SU-DHL-6 (cell line): ENCODE data around the gene CSNK1A1.

Experiments
- H2AFZ ChIP-seq: fragments of 200-600 bp; sonication (generic); 2 replicates; pipeline ENCODE4 v1.6.1; 2014; ENCODE audit warnings: low read depth, mild to moderate bottlenecking, moderate library complexity, mixed read lengths, antibody characterized with exemption, low read length; ENCODE audit not compliant: severe bottlenecking
- H3F3A ChIP-seq: fragments of 200-600 bp; shearing (Covaris generic); 2 replicates; pipeline ENCODE4 v1.6.0; 2016; ENCODE audit warnings: antibody characterized with exemption, mild to moderate bottlenecking; ENCODE audit not compliant: insufficient read depth
- H3K27ac ChIP-seq: fragments of 200-600 bp; sonication (generic); 2 replicates; pipeline ENCODE4 v1.5.1; 2016; ENCODE audit warnings: low read depth, mild to moderate bottlenecking, low read length, moderate library complexity, mixed read lengths
- H3K27me3 ChIP-seq: fragments of 200-600 bp; sonication (generic), shearing (Covaris generic); 2 replicates; pipeline ENCODE4 v1.6.0; 2014; ENCODE audit warnings: mild to moderate bottlenecking, low read length
- H3K36me3 ChIP-seq: fragments of 200-600 bp; sonication (generic); 2 replicates; pipeline ENCODE4 v1.6.1; 2014; ENCODE audit warnings: mild to moderate bottlenecking, low read length, mixed read lengths
- H3K4me2 ChIP-seq: fragments of 300-600, 200-600 bp; shearing (Covaris generic), sonication (generic); 2 replicates; pipeline ENCODE4 v1.6.0; 2014; ENCODE audit warnings: low read length, low read depth, mild to moderate bottlenecking; ENCODE audit not compliant: poor library complexity, severe bottlenecking
- H3K4me3 ChIP-seq: fragments of 200-600 bp; sonication (generic); 2 replicates; pipeline ENCODE4 v1.5.1; 2014; ENCODE audit warnings: antibody characterized with exemption, low read length, mild to moderate bottlenecking, mixed read lengths; ENCODE audit not compliant: insufficient read depth, poor library complexity, severe bottlenecking
- H3K79me2 ChIP-seq: fragments of 200-600 bp; sonication (generic); 2 replicates; pipeline ENCODE4 v1.6.1; 2014; ENCODE audit warnings: mild to moderate bottlenecking, low read length, moderate library complexity; ENCODE audit not compliant: insufficient read depth
- H3K9ac ChIP-seq: fragments of 200-600 bp; sonication (generic); 2 replicates; pipeline ENCODE4 v1.7.0; 2014; ENCODE audit warnings: mild to moderate bottlenecking, low read length
- H3K9me2 ChIP-seq: fragments of 200-600 bp; sonication (generic); replicated peaks from 2 replicates; pipeline ENCODE4 v1.6.1; 2014; ENCODE audit warnings: low read length; ENCODE audit not compliant: insufficient read depth
- H3K9me3 ChIP-seq: fragments of 200-600 bp; sonication (generic); 2 replicates; pipeline ENCODE4 v1.6.1; 2014; ENCODE audit warnings: low read length, mixed read lengths; ENCODE audit not compliant: insufficient read depth
- H4K20me1 ChIP-seq: fragments of 200-600 bp; sonication (generic); 2 replicates; pipeline ENCODE4 v1.6.1; 2014; ENCODE audit warnings: low read depth, mild to moderate bottlenecking, antibody characterized with exemption, low read length, moderate library complexity, mixed read lengths
- CTCF ChIP-seq: fragments of 200-600 bp; sonication (generic); IDR thresholded peaks from one replicate; pipeline ENCODE4 v1.5.1; 2017; ENCODE audit warnings: antibody characterized with exemption, mild to moderate bottlenecking, low read length, moderate library complexity; ENCODE audit not compliant: insufficient read depth, poor library complexity, severe bottlenecking
- EZH2phosphoT487 ChIP-seq: fragments of 200-600 bp; sonication (generic), shearing (Covaris generic); conservative IDR thresholded peaks from 2 replicates; pipeline ENCODE4 v1.6.1; 2018; ENCODE audit warnings: mild to moderate bottlenecking, antibody characterized with exemption, low read length, moderate library complexity, mixed read lengths

The CSNK1A1 gene

GRCh38 chr5:149504677-149505076 is 46.6 kb downstream of the CSNK1A1 start:
- Histone ChIP-seq H3K9me2 (no peaks in the 10 kb centered on the region), H3K79me2 (no peaks in the 10 kb centered on the region), H3K36me3 (peaks cover 56% of the 10 kb centered on the region), H4K20me1 (no peaks in the 10 kb centered on the region), H3F3A (no peaks in the 10 kb centered on the region), H3K4me2 (no peak overlapping the region), H3K27ac (no peak overlapping the region), H3K4me3 (no peak overlapping the region), H2AFZ (no peak overlapping the region), H3K9me3 (no peaks in the 10 kb centered on the region), H3K9ac (no peak overlapping the region), H3K27me3 (no peaks in the 10 kb centered on the region)
- no peak for TF ChIP-seq EZH2phosphoT487

GRCh38 chr5:149503006-149503405 is 48.2 kb downstream of the CSNK1A1 start:
- TF ChIP-seq EZH2phosphoT487 (no peak), CTCF (no peak)
- H3K4me2 ChIP-seq, result no peak overlapping the region
- H3K4me3 ChIP-seq, result no peak overlapping the region
- H3K9ac ChIP-seq, result no peak overlapping the region
- H3F3A ChIP-seq, result 0 out of 2 replicates have a peak, but pooled peaks cover 4% of the 10 kb centered on the region
- H3K36me3 ChIP-seq, result peaks cover 63% of the 10 kb centered on the region
- no peaks in the 10 kb centered on the region for H3K79me2 ChIP-seq
- H2AFZ ChIP-seq, result no peak overlapping the region
- no peaks in the 10 kb centered on the region for H3K9me3 ChIP-seq
- no peaks in the 10 kb centered on the region for H4K20me1 ChIP-seq
- no peak overlapping the region for H3K27ac ChIP-seq
- no peaks in the 10 kb centered on the region for H3K9me2 ChIP-seq
- no peaks in the 10 kb centered on the region for H3K27me3 ChIP-seq

GRCh38 chr5:149500922-149501582 is 50.2 kb downstream of the CSNK1A1 start:
- Histone ChIP-seq H2AFZ (no peak overlapping the region), H3K4me3 (no peak overlapping the region), H3K27ac (no peak overlapping the region), H3K36me3 (peaks cover 59% of the 10 kb centered on the region), H3K9me2 (no peaks in the 10 kb centered on the region), H3K27me3 (no peaks in the 10 kb centered on the region), H3K79me2 (no peaks in the 10 kb centered on the region), H3K4me2 (no peak overlapping the region), H3K9ac (no peak overlapping the region), H4K20me1 (no peaks in the 10 kb centered on the region), H3K9me3 (no peaks in the 10 kb centered on the region), H3F3A (0 out of 2 replicates have a peak, but pooled peaks cover 4% of the 10 kb centered on the region)
- TF ChIP-seq CTCF (no peak), EZH2phosphoT487 (no peak)

DNA sequence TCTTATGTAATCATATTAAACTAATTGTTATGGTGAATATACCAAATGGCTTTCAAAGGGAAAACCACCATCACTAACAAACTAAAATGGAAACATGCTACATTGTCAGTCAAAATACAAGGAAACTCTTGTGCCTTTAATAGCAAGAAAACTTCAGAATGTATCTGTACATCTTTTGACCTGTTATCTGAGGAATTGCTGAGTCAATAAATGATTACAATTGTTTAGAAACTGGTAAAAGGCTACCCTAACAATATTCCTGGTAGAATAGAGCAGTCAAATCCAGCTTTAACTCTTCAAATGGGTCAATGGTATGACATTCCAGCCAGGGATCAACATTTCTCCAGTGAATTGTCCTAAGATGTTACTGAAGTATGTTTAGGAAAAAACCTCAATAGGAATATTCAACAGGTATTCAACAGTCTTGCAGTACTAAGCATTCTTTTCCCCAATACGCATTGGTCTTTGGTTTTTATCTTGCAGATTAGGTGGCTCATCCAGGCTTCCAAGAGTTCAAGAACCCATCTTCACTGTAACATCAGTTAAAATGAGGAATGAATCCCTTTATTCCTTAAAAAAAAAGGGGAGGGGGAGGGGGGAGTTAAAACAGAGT is 52.4 kb downstream of the CSNK1A1 start:
- H3K27ac ChIP-seq, result no peak overlapping the region
- H3K27me3 ChIP-seq, result no peaks in the 10 kb centered on the region
- H3K4me3 ChIP-seq, result no peak overlapping the region
- H3K79me2 ChIP-seq, result no peaks in the 10 kb centered on the region
- no peak overlapping the region for H3K9ac ChIP-seq
- 0 out of 2 replicates have a peak, but pooled peaks cover 4% of the 10 kb centered on the region for H3F3A ChIP-seq
- no peak overlapping the region for H3K4me2 ChIP-seq
- no peaks in the 10 kb centered on the region for H4K20me1 ChIP-seq
- peaks cover 53% of the 10 kb centered on the region for H3K36me3 ChIP-seq
- H3K9me3 ChIP-seq, result no peaks in the 10 kb centered on the region
- H3K9me2 ChIP-seq, result no peaks in the 10 kb centered on the region
- TF ChIP-seq EZH2phosphoT487 (no peak), CTCF (no peak)
- H2AFZ ChIP-seq, result no peak overlapping the region
